OCI-LY1 (cell line): ENCODE data around the gene IVNS1ABP.

Experiments
- EZH2 ChIP-seq: fragments of 200-600 bp; sonication (generic), shearing (Covaris generic); IDR thresholded peaks from 2 replicates; pipeline ENCODE4 v1.8.0; 2017; ENCODE audit warnings: borderline replicate concordance, mixed run types, mild to moderate bottlenecking, antibody characterized with exemption, low read length, moderate library complexity, mixed read lengths
- TF ChIP-seq, protein P1 (sequence below): fragments of 200-600 bp; sonication (generic), shearing (Covaris generic); IDR thresholded peaks from 2 replicates; pipeline ENCODE4 v1.5.1; 2017; ENCODE audit warnings: mild to moderate bottlenecking, antibody characterized with exemption, low read length, moderate library complexity, mixed read lengths

DNA sequence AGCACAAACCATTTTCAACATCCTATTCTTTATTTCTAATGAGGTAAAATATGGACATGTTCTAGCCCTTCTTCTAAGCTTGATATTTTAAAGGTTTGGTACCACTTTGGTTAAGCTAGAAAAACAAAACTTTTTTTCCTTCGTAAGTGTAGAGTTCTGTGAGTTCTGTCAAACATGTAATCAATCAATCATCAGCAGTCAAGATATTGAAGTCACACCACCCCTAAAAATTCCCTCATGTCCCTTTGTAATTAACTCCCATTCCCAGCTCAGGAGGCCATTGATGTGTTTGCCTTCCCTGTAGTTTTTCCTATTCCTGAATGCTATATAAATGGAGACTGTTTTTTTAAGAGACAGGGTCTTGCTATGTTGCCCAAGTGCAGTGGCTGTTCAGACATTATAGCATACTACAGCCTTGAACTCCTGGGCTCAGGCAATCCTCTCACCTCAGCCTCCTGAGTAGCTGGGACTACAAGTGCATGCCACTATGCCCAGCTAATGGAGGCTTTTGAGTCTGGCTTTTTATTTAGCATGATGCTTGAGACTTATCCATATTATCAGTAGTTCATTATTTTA is 23.0 kb downstream of the IVNS1ABP start:
- TF ChIP-seq, protein P1, sequence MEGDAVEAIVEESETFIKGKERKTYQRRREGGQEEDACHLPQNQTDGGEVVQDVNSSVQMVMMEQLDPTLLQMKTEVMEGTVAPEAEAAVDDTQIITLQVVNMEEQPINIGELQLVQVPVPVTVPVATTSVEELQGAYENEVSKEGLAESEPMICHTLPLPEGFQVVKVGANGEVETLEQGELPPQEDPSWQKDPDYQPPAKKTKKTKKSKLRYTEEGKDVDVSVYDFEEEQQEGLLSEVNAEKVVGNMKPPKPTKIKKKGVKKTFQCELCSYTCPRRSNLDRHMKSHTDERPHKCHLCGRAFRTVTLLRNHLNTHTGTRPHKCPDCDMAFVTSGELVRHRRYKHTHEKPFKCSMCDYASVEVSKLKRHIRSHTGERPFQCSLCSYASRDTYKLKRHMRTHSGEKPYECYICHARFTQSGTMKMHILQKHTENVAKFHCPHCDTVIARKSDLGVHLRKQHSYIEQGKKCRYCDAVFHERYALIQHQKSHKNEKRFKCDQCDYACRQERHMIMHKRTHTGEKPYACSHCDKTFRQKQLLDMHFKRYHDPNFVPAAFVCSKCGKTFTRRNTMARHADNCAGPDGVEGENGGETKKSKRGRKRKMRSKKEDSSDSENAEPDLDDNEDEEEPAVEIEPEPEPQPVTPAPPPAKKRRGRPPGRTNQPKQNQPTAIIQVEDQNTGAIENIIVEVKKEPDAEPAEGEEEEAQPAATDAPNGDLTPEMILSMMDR = no peak
- no peak for TF ChIP-seq EZH2
